Esophagus muscularis mucosa (tissue), 4 donors: ENCODE data around the gene DESI1. TPM values are rescaled to one million over a fixed set of nuclear protein-coding genes. Genes with fewer than 3 reads are reported as not detected.

Source experiments
- DNase-seq: peaks from one replicate; pipeline ENCODE4 v3.0.0-alpha.2; 2017; ENCODE audit errors: extremely low spot score
- H3K27ac ChIP-seq, 4 donors: fragments of 200-600 bp; sonication (generic); replicated peaks in 1 of 4; 1 replicate in 3 of 4; 2 replicates in 1 of 4; pipeline ENCODE4 v1.5.1; 2016 to 2019; ENCODE audit warnings: mild to moderate bottlenecking in 1 of 4
- H3K27me3 ChIP-seq, 4 donors: fragments of 200-600 bp; sonication (generic); one replicate each; pipeline versions ENCODE4 v1.5.1 to v1.6.0; 2016 to 2019
- H3K36me3 ChIP-seq, 4 donors: fragments of 200-600 bp; sonication (generic); one replicate each; pipeline ENCODE4 v1.5.1; 2016 to 2019
- H3K4me1 ChIP-seq, 4 donors: fragments of 200-600 bp; sonication (generic); one replicate each; pipeline ENCODE4 v1.5.1; 2016 to 2019
- H3K4me3 ChIP-seq, 4 donors: fragments of 200-600 bp; sonication (generic); 1 replicate in 2 of 4; 2 replicates in 2 of 4; pipeline ENCODE4 v1.5.1; 2016 to 2019; ENCODE audit warnings: mild to moderate bottlenecking in 4 of 4, moderate library complexity in 1 of 4
- H3K9me3 ChIP-seq, 4 donors: fragments of 200-600 bp; sonication (generic); 1 replicate in 3 of 4; 2 replicates in 1 of 4; pipeline ENCODE4 v1.5.1; 2016 to 2019
- EP300 ChIP-seq: sonication (generic); formaldehyde crosslinking; IDR thresholded peaks from one replicate; pipeline ENCODE4 v1.6.1; 2017; ENCODE audit warnings: antibody characterized with exemption
- POLR2A ChIP-seq: fragments of 450-650 bp; IDR thresholded peaks from one replicate; pipeline ENCODE4 v1.6.1; 2017; ENCODE audit warnings: antibody characterized with exemption, moderate library complexity, mild to moderate bottlenecking, low read depth
- POLR2AphosphoS5 ChIP-seq, 2 donors: sonication (generic); formaldehyde crosslinking; IDR thresholded peaks; one replicate each; pipeline ENCODE4 v1.6.1; 2017; ENCODE audit warnings: antibody characterized with exemption in 2 of 2
- WGBS: methylation state at CpG from one replicate; pipeline ENCODE4 v1.1.5; 2018; 5-methylcytosine and 5-hydroxymethylcytosine counted together
- intact Hi-C: fragments of 100-400 bp; cut with DNase I; formaldehyde crosslinking; loops from one replicate; pipeline ENCODE4 v1.15.1; 2023
- total RNA-seq, 4 donors: library from RNA; depleted of rRNA; stranded (reverse); fragments of >200 nt; gene quantifications; one replicate each; pipeline versions ENCODE4 v1.1.0 to v1.2.1, GENCODE V29; 2016
- TF ChIP-seq, protein P1 (sequence below), 3 experiments: fragments of 200-600 bp in 2 of 3; fragments of 450-650 bp in 1 of 3; sonication (generic) in 2 of 3; IDR thresholded peaks; one replicate each; pipeline ENCODE4 v1.5.1; 2017 to 2019; ENCODE audit warnings: antibody characterized with exemption in 3 of 3, mild to moderate bottlenecking in 2 of 3, moderate library complexity in 1 of 3

DESI1 gene
- total RNA-seq, 4 donors from 2014 or later, result 18.6 to 76.5 (median 33.7) TPM

DNA sequence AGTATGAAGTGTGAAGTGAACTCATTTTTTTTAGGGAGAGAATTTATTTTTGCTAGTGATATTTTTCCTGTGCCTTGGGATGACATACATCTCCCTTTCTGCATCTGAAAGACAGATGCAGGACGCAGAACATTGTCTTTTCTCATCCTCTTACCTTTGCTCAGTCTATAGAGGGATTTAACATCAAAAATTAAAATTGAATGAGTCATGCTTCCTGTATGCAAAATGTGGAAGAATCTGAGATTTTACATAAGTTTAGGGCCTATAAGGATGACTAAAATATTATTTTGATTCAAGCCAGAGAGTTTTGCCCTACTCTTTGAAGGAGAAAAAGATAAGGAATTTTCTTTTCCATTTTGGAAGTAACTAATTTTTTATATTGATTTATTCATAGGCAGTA lies 27.6 kb upstream of the DESI1 start:
- Histone ChIP-seq H3K4me1 (no peaks in the 10 kb centered on the region), H3K9me3 (no peaks in the 10 kb centered on the region), H3K27ac (no peak overlapping the region), H3K36me3 (peaks cover 77 to 100% (median 93%) of the 10 kb centered on the region in 4 donors), H3K27me3 (no peaks in the 10 kb centered on the region), H3K4me3 (no peak overlapping the region)
- 89% methylated on average over 1 of the region's 1 CpG for WGBS
- DNase-seq, result no peak
- intact Hi-C loops, result no loop called here
- TF ChIP-seq, protein P1, sequence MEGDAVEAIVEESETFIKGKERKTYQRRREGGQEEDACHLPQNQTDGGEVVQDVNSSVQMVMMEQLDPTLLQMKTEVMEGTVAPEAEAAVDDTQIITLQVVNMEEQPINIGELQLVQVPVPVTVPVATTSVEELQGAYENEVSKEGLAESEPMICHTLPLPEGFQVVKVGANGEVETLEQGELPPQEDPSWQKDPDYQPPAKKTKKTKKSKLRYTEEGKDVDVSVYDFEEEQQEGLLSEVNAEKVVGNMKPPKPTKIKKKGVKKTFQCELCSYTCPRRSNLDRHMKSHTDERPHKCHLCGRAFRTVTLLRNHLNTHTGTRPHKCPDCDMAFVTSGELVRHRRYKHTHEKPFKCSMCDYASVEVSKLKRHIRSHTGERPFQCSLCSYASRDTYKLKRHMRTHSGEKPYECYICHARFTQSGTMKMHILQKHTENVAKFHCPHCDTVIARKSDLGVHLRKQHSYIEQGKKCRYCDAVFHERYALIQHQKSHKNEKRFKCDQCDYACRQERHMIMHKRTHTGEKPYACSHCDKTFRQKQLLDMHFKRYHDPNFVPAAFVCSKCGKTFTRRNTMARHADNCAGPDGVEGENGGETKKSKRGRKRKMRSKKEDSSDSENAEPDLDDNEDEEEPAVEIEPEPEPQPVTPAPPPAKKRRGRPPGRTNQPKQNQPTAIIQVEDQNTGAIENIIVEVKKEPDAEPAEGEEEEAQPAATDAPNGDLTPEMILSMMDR (IDR thresholded peaks at IDR 0.05), result no peak
- TF ChIP-seq POLR2AphosphoS5 (IDR thresholded peaks at IDR 0.05) (no peak), POLR2A (no peak), EP300 (no peak)

GRCh38 chr22:41647771-41648170 lies 26.9 kb upstream of the DESI1 start:
- H3K9me3 ChIP-seq, result no peaks in the 10 kb centered on the region
- intact Hi-C loops, result no loop called here
- DNase-seq, result no peak
- H3K27ac ChIP-seq, result no peak overlapping the region
- 85% methylated on average over 3 of the region's 3 CpGs for WGBS
- no peaks in the 10 kb centered on the region for H3K4me1 ChIP-seq
- H3K36me3 ChIP-seq, result peaks cover 77 to 100% (median 93%) of the 10 kb centered on the region in 4 donors
- no peak for TF ChIP-seq POLR2A
- TF ChIP-seq, protein P1 (IDR thresholded peaks at IDR 0.05), result no peak
- TF ChIP-seq EP300, result no peak
- no peak for TF ChIP-seq POLR2AphosphoS5 (IDR thresholded peaks at IDR 0.05)
- no peak overlapping the region for H3K4me3 ChIP-seq
- no peaks in the 10 kb centered on the region for H3K27me3 ChIP-seq

GRCh38 chr22:41642331-41643110 lies 21.7 kb upstream of the DESI1 start:
- no peak for TF ChIP-seq EP300
- no peak for TF ChIP-seq POLR2A
- no peak for TF ChIP-seq POLR2AphosphoS5 (IDR thresholded peaks at IDR 0.05)
- TF ChIP-seq, protein P1 (IDR thresholded peaks at IDR 0.05), result no peak
- Histone ChIP-seq H3K36me3 (peaks cover 82 to 100% (median 91%) of the 10 kb centered on the region in 4 donors), H3K4me3 (no peak overlapping the region), H3K9me3 (no peaks in the 10 kb centered on the region), H3K27ac (no peak overlapping the region), H3K4me1 (no peaks in the 10 kb centered on the region), H3K27me3 (no peaks in the 10 kb centered on the region)
- intact Hi-C loops, result no loop called here
- 96% methylated on average over 6 of the region's 6 CpGs for WGBS
- no peak for DNase-seq

DNA sequence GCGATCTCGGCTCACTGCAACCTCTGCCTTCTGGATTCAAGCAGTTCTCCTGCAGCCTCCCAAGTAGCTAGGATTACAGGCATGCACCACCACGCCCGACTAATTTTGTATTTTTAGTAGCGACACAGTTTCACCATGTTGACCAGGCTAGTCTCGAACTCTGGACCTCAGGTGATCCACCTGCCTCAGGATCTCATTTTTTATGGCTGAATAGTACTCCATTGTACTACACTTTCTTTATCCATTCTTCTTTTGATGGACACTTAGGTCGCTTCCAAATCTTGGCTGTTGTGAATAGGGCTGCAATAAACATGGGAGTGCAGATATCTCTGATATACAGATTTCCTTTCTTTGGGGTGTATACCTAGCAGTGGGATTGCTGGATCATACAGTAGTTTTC lies 21.0 kb upstream of the DESI1 start:
- Histone ChIP-seq H3K4me3 (no peak overlapping the region), H3K36me3 (peaks cover 82 to 100% (median 91%) of the 10 kb centered on the region in 4 donors), H3K4me1 (peaks cover 0 to 3% (median under 1%) of the 10 kb centered on the region in 4 donors), H3K9me3 (no peaks in the 10 kb centered on the region), H3K27ac (no peak overlapping the region), H3K27me3 (no peaks in the 10 kb centered on the region)
- WGBS, result 97% methylated on average over 7 of the region's 7 CpGs
- intact Hi-C loops, result no loop called here
- TF ChIP-seq, protein P1 (IDR thresholded peaks at IDR 0.05), result no peak
- TF ChIP-seq POLR2AphosphoS5 (IDR thresholded peaks at IDR 0.05), result no peak
- TF ChIP-seq EP300, result no peak
- no peak for TF ChIP-seq POLR2A
- no peak for DNase-seq
